Thyroid gland (tissue), 4 donors: Measurements from ENCODE around the gene NUTM2E. TPM values are rescaled to one million over a fixed set of nuclear protein-coding genes. Genes with fewer than 3 reads are reported as not detected.
"Not testable (repeated sequence)": the region's sequence is repeated elsewhere in the genome, so short reads cannot be mapped to it uniquely, and the experiment has no call there.

Experiments
- DNase-seq, 2 donors: peaks; one replicate each; pipeline ENCODE4 v3.0.0-alpha.2; 2019
- H3K27ac ChIP-seq, 3 donors: fragments of 200-600 bp; sonication (generic); 1 replicate in 2 of 3; 2 replicates in 1 of 3; pipeline ENCODE4 v1.5.1; 2016 to 2019; ENCODE audit warnings: mild to moderate bottlenecking in 1 of 3, moderate library complexity in 1 of 3
- H3K27me3 ChIP-seq: fragments of 200-600 bp; sonication (generic); one replicate; pipeline ENCODE4 v1.5.1; 2019
- H3K36me3 ChIP-seq, 2 donors: fragments of 200-600 bp; sonication (generic); one replicate each; pipeline ENCODE4 v1.5.1; 2016 to 2019
- H3K4me1 ChIP-seq, 2 donors: fragments of 200-600 bp; sonication (generic); one replicate each; pipeline ENCODE4 v1.5.1; 2017 to 2019
- H3K4me3 ChIP-seq, 3 donors: fragments of 200-600 bp; sonication (generic); replicated peaks in 1 of 3; 1 replicate in 2 of 3; 2 replicates in 1 of 3; pipeline ENCODE4 v1.5.1; 2016; ENCODE audit warnings: mild to moderate bottlenecking in 1 of 3
- H3K9me3 ChIP-seq: fragments of 200-600 bp; sonication (generic); one replicate; pipeline ENCODE4 v1.5.1; 2017
- WGBS, 2 donors: methylation state at CpG; one replicate each; pipeline ENCODE4 v1.1.5; 2017; 5-methylcytosine and 5-hydroxymethylcytosine counted together
- intact Hi-C: fragments of 100-400 bp; cut with DNase I; formaldehyde crosslinking; loops from one replicate; pipeline ENCODE4 v1.15.1; 2023
- total RNA-seq, 4 donors: library from RNA; depleted of rRNA; stranded (reverse); fragments of >200 nt; gene quantifications; one replicate each; pipeline ENCODE4 v1.2.3, GENCODE V29; 2016

Gene NUTM2E
- total RNA-seq, 4 donors from 2014 or later = 0.56 TPM; not detected in 3

DNA sequence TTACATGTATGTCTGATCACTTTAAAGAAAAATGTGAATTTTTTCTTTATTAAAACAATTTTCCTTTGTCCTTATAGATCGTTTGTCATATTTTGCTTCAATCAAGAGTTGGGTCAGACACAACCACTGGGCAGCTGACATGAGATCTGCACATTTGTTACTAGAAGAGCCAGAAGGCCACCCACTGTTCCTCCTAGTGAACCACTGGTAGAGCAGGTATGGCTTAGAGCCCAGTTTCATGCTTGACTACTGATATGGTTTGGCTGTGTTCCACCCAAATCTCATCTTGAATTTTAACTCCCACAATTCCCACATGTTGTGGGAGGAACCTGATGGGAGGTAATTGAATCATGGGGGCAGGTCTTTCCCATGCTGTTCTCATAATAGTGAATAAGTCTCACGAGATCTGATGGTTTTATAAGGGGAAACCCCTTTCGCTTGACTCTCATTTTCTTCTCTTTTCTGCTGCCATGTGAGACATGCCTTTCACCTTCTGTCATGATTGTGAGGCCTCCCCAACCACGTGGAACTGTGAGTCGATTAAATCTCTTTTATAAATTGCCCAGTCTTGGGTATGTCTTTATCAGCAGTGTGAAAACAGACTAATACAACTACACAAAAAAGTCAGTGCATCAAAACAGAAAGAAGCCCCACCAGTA, 43.0 kb downstream of the NUTM2E start:
- H3K4me3 ChIP-seq, H3K27me3 ChIP-seq, intact Hi-C loops, H3K27ac ChIP-seq, H3K36me3 ChIP-seq, H3K9me3 ChIP-seq, H3K4me1 ChIP-seq: not testable (repeated sequence)
- WGBS, 2 donors = 45 to 51% methylated on average over 5 of the region's 5 CpGs
- DNase-seq = peak; percentile 30 to 35

GRCh38 chr10:79871729-79872128, 45.2 kb downstream of the NUTM2E start:
- 93 to 94% methylated on average over 4 of the region's 4 CpGs for WGBS, 2 donors
- H3K4me1 ChIP-seq, H3K36me3 ChIP-seq, DNase-seq, H3K27ac ChIP-seq, intact Hi-C loops, H3K27me3 ChIP-seq, H3K9me3 ChIP-seq, H3K4me3 ChIP-seq: not testable (repeated sequence)

Other genes starting within 250 kb of the NUTM2E start
- not detected for gene SFTPA1, start 215.8 kb upstream of the NUTM2E start, total RNA-seq
- gene NUTM2B, start 123.5 kb upstream of the NUTM2E start, total RNA-seq = 1 to 10 TPM in 3 of 4 donors, under 1 TPM in 1; 0.22 to 2.8 (median 1.9) TPM
- 10 to 100 TPM in 1 of 4 donors, 1 to 10 TPM in 3; 3.0 to 10.8 (median 5.7) TPM for gene SFTPD, start 122.4 kb downstream of the NUTM2E start, total RNA-seq